NB4 (cell line): ENCODE results near the gene S100A9.

Experiments used
- MAX ChIP-seq: IDR thresholded peaks from 2 replicates; pipeline ENCODE4 v1.6.1; 2011; ENCODE audit warnings: low read depth, low read length
- MYC ChIP-seq: IDR thresholded peaks from 2 replicates; pipeline ENCODE4 v1.6.1; 2011; ENCODE audit warnings: low read depth, low read length
- POLR2A ChIP-seq: IDR thresholded peaks from 2 replicates; pipeline ENCODE4 v1.6.1; 2011; ENCODE audit warnings: mild to moderate bottlenecking; ENCODE audit not compliant: insufficient read length; ENCODE audit errors: extremely low read depth
- TF ChIP-seq, protein P1 (sequence below): IDR thresholded peaks from one replicate; pipeline ENCODE4 v1.5.1; 2012; ENCODE audit warnings: low read depth, low read length

GRCh38 chr1:153394391-153394790 is 36.7 kb downstream of the S100A9 start:
- TF ChIP-seq, protein P1, sequence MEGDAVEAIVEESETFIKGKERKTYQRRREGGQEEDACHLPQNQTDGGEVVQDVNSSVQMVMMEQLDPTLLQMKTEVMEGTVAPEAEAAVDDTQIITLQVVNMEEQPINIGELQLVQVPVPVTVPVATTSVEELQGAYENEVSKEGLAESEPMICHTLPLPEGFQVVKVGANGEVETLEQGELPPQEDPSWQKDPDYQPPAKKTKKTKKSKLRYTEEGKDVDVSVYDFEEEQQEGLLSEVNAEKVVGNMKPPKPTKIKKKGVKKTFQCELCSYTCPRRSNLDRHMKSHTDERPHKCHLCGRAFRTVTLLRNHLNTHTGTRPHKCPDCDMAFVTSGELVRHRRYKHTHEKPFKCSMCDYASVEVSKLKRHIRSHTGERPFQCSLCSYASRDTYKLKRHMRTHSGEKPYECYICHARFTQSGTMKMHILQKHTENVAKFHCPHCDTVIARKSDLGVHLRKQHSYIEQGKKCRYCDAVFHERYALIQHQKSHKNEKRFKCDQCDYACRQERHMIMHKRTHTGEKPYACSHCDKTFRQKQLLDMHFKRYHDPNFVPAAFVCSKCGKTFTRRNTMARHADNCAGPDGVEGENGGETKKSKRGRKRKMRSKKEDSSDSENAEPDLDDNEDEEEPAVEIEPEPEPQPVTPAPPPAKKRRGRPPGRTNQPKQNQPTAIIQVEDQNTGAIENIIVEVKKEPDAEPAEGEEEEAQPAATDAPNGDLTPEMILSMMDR: no peak
- TF ChIP-seq POLR2A (no peak), MAX (no peak), MYC (no peak)
